Activated CD4-positive, alpha-beta T cell treated with anti-CD3 and anti-CD28 coated beads for 4 hours (primary cell): ENCODE results near the gene PDE6G.
"Not testable (repeated sequence)": the region's sequence is repeated elsewhere in the genome, so short reads cannot be mapped to it uniquely, and the experiment has no call there.

ENCODE experiments used
- DNase-seq, 2 donors: peaks; one replicate each; pipeline ENCODE4 v3.0.0-alpha.2; 2020

Gene PDE6G

GRCh38 chr17:81686614-81687013 is 30.3 kb upstream of the PDE6G start:
- DNase-seq, result no peak

GRCh38 chr17:81685108-81685507 is 28.8 kb upstream of the PDE6G start:
- DNase-seq, result peak; percentile 53 to 60

GRCh38 chr17:81684442-81684911 is 28.1 kb upstream of the PDE6G start:
- DNase-seq, result no peak

- DNase-seq, result peak; percentile 96 to 97
Observed at GRCh38 chr17:81683584-81684441, 27.5 kb upstream of the PDE6G start, which contains the start of the genes ARL16 and HGS. Gene ARL16, minus strand, starts transcription at chr17:81683797. Its CDS starts 44 bp downstream, at chr17:81683753. Gene HGS, plus strand, starts transcription at chr17:81684011. Its CDS starts 56 bp downstream, at chr17:81684067.

GRCh38 chr17:81683208-81683583 is 26.9 kb upstream of the PDE6G start:
- DNase-seq, result no peak

GRCh38 chr17:81682565-81683207 is 26.3 kb upstream of the PDE6G start:
- no peak for DNase-seq

GRCh38 chr17:81681672-81682071 is 25.3 kb upstream of the PDE6G start:
- no peak for DNase-seq

- DNase-seq, result no peak
Observed at GRCh38 chr17:81680150-81680549, 23.8 kb upstream of the PDE6G start.

GRCh38 chr17:81676906-81677305 is 20.6 kb upstream of the PDE6G start:
- DNase-seq, result no peak

- DNase-seq, result not testable (repeated sequence)
Observed at GRCh38 chr17:81675515-81676221, 19.3 kb upstream of the PDE6G start.

- no peak for DNase-seq
Observed at GRCh38 chr17:81673561-81674258, 17.4 kb upstream of the PDE6G start.

GRCh38 chr17:81672954-81673353 is 16.6 kb upstream of the PDE6G start:
- DNase-seq, result no peak

- no peak for DNase-seq
Observed at GRCh38 chr17:81672504-81672903, 16.2 kb upstream of the PDE6G start.

- DNase-seq, result no peak
Observed at GRCh38 chr17:81667754-81668153, 11.4 kb upstream of the PDE6G start.

GRCh38 chr17:81666342-81667191 is 10.2 kb upstream of the PDE6G start, which contains the start of the genes CCDC137 and OXLD1:
Gene CCDC137, plus strand, starts transcription at chr17:81666737. Its CDS starts 30 bp downstream, at chr17:81666767.
Gene OXLD1, minus strand, starts transcription at chr17:81666605. Its CDS starts 28 bp downstream, at chr17:81666577.
- peak; percentile 89 to 90 for DNase-seq

- peak in 1 of 2 donors; percentile 25 for DNase-seq
Observed at GRCh38 chr17:81666092-81666341, 9.7 kb upstream of the PDE6G start.

GRCh38 chr17:81665205-81666091 is 9.1 kb upstream of the PDE6G start:
- DNase-seq, result peak; percentile 58 to 69

- DNase-seq, result no peak
Observed at GRCh38 chr17:81664051-81664470, 7.7 kb upstream of the PDE6G start.

- no peak for DNase-seq
Observed at GRCh38 chr17:81662002-81662401, 5.7 kb upstream of the PDE6G start.

- no peak for DNase-seq
Observed at GRCh38 chr17:81660441-81660840, 4.1 kb upstream of the PDE6G start.

- no peak for DNase-seq
Observed at GRCh38 chr17:81659038-81659437, 2.7 kb upstream of the PDE6G start.
